ENCODE results near the gene WEE2.

GRCh38 chr7:141686074-141686473, 22.1 kb upstream of the WEE2 start:
- TF ChIP-seq CTCF (IDR thresholded peaks at IDR 0.05; ENCODE audit: low read depth, low read length) (no peak), POLR2A (IDR thresholded peaks at IDR 0.05; ENCODE audit: extremely low read depth, insufficient read length) (no peak)

Data from NB4 (cell line).